ENCODE measurements around the gene UBE2O.

GRCh38 chr17:76422860-76423259 is 30.1 kb downstream of the UBE2O start:
- TF ChIP-seq CTCF (IDR thresholded peaks at IDR 0.05; ENCODE audit: low read depth, low read length, poor library complexity, severe bottlenecking): no peak
- TF ChIP-seq EZH2phosphoT487 (IDR thresholded peaks at IDR 0.05; ENCODE audit: borderline replicate concordance, low read length): no peak
